COLO668 (cell line): Measurements from ENCODE around the gene TRAIP.
A peak's percentile ranks its signal among the peaks of the same experiment; 100 is the strongest.
"Not testable (repeated sequence)": the region's sequence is repeated elsewhere in the genome, so short reads cannot be mapped to it uniquely, and the experiment has no call there.

Experiments used
- DNase-seq: peaks from one replicate; lab custom pipeline; 2025; ENCODE audit not compliant: unreplicated experiment; lab: John Stamatoyannopoulos, UW

The TRAIP gene

GRCh38 chr3:49793486-49794085 is 62.8 kb downstream of the TRAIP start:
- no peak for DNase-seq

DNA sequence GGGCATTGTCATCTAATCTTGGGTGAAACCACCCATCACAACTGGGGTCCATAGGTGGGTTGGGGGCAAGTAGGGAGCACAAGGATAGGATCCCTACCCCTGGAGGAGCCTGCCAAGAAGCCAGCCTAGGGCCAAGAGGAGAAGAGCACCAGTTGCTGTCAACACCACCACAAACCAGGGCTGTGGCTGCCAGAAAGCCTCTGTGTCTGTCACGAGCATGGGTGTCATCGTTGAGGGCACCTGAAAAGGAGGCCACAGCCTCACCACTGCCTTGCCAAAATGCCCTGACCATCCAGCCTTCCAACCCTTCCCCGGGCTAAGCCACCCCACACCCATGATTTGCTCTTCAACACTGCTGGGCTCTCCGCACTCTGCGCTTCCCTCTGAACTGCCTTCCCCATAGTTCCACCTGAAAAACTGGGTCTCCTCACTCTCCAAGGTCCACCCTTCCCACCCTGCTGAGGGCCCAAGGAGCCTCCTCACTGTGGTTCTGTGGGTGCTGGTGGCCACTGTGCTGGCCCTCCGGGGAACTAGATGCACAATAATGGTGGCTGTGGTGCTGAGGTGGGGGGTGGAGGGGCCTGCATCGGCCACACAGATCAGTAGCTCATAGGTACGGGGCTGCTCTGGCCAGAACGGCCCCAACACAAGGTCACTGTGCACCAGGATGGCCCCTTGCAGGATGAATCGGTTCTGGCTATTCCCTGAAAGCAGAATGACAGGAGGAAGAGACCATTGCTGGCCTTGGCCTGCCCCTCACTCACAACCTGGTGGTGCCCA is 63.8 kb downstream of the TRAIP start:
- DNase-seq = no peak

- no peak for DNase-seq
Measured at GRCh38 chr3:49791571-49791970, 64.8 kb downstream of the TRAIP start.

GRCh38 chr3:49790626-49791411 is 65.5 kb downstream of the TRAIP start:
- no peak for DNase-seq

- DNase-seq = no peak
Measured at GRCh38 chr3:49788056-49788455, 68.3 kb downstream of the TRAIP start.

DNA sequence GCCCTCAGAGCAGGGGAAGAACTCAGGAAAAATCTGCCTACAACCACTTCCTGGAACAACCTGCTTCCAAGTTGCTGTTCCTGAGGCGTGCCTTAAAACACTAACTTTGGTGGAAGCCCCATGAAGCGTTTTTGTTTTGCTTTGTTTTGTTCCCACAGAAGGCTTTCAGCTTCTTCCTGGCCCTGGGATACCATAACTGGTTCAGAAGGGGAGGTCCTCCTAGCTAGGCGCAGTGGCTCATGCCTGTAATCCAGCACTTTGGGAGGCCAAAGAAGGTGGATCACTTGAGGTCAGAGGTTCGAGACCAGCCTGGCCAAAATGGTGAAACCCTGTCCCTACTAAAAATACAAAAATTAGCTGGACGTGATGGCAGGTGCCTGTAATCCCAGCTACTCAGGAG is 68.8 kb downstream of the TRAIP start:
- DNase-seq = no peak

GRCh38 chr3:49787182-49787464 is 69.2 kb downstream of the TRAIP start:
- no peak for DNase-seq

GRCh38 chr3:49786357-49787181 is 69.8 kb downstream of the TRAIP start, which contains the start of gene IP6K1:
Gene IP6K1 (minus strand): TSS chr3:49786542. CDS start chr3:49748040, 38,502 bp downstream.
- peak; percentile 97 for DNase-seq

DNA sequence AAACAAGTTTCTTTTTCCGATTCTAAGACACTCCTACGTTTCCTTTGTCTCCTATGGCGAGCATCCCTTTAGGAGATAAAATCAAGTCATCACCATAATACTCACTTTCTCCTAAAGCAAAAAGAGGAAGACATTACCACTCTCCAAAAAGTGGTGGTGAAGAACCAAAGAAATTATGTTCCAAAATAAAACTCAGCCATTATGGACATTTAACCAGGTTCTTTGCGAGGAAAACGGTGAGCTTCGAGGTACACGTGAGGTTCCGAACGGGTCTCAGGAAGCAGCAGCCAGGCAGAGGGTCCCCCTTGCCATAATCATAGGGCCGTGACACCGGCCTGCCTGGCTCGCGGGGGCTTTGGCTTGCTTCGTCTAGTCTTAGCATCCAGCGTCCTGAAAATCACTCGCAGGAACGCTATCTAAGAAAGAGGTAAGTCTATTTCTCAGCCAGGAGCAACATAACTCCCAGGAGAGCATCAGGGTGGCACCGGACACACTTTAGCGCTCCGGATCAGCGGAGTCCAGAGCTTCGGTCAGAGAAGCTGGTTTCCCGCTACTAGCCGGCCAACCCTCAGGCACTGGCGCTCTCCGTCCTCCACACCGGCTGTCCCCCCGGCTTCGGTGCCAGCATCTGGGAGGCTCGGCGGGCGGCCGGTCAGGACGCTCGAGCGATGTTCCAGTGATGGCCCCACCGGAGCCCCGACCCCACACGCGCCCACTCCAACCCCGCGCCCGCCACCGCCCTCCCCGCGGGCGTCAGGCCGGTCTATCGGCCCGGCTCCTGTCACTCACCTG is 70.6 kb downstream of the TRAIP start:
- DNase-seq = peak; percentile 36

DNA sequence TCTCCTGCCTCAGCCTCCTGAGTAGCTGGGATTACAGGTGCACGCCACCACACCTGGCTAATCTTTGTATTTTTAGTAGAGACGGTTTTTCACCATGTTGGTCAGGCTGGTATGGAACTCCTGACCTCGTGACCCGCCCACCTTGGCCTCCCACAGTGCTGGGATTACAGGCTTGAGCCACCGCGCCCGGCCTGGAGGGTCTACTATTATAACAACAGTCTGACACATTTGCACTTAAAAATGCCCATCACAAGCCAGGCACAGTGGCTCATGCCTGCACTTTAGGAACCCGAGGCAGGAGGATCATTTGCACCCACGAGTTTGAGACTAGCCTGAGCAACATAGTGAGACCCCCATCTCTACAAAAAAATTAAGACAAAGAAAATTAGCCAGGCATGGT is 74.1 kb downstream of the TRAIP start:
- not testable (repeated sequence) for DNase-seq

- no peak for DNase-seq
Measured at GRCh38 chr3:49781415-49782199, 74.8 kb downstream of the TRAIP start.

- DNase-seq = not testable (repeated sequence)
Measured at GRCh38 chr3:49780975-49781365, 75.4 kb downstream of the TRAIP start.

GRCh38 chr3:49780080-49780974 is 76.0 kb downstream of the TRAIP start:
- DNase-seq = no peak

DNA sequence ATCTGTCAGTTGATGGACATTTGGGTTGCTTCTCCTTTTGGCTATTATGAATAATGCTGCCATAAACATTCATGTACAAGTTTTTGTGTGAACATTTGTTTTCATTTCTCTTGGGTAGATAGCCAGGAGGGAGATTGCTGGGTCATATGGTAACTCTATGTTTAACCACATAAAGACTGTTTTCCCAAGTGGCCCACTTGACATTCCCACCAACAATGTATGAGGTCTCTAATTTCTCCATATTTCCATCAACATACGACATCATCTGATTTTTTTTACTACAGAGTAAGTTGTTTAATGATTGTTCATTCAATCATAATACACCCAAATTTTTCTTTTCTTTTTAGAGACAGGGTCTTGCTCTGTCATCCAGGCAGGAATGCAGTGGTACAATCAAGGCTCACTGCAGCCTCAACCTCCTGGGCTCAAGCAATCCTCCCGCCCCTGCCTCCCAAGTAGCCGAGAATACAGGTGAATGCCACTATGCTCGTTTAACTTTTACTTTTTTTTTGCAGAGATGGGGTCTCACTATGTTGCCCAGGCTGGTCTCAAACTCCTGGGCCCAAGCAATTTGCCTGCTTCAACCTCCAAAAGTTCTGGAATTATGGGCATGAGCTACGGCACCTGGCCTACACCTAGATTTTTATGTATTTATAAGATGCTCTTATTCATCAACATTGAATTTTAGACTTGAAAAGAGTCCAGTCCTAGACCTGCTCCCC is 76.8 kb downstream of the TRAIP start:
- DNase-seq = no peak
